Testis (tissue), 2 donors: ENCODE results near the gene PPP2R1B.

Experiments
- POLR2A ChIP-seq: fragments of 450-650 bp; IDR thresholded peaks from one replicate; pipeline ENCODE4 v1.6.1; 2017; ENCODE audit warnings: antibody characterized with exemption, mild to moderate bottlenecking, moderate library complexity
- TF ChIP-seq, protein P1 (sequence below), 3 experiments: fragments of 450-650 bp in 2 of 3; fragments of 200-600 bp in 1 of 3; sonication (generic) in 1 of 3; IDR thresholded peaks; one replicate each; pipeline ENCODE4 v1.5.1; 2016 to 2019; ENCODE audit warnings: antibody characterized with exemption in 3 of 3, mild to moderate bottlenecking in 2 of 3, moderate library complexity in 1 of 3

DNA sequence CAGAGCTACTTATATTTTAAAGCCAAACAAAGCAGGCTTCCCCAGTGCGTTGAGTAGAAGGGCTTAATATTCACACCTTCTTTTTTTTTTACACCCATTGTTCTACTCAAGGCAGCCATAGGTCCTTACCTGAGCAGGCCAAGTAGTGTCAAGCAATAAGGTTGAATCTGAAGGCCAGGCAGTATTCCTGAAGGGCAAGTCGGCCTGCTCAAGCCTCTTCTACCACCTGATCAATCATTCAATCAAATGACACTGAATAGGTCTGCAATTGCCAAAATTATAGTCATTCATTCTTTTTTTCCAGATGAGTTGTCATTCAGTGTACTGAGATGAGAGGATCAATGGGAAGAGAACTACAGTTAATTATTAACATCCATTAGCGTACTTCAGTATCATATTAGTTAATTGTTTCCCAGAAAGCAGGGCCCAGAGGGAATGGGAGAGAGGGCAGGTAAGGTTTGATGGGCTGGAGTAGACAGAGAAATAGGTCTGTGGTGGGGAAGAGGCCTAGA, 11.9 kb upstream of the PPP2R1B start:
- TF ChIP-seq, protein P1, sequence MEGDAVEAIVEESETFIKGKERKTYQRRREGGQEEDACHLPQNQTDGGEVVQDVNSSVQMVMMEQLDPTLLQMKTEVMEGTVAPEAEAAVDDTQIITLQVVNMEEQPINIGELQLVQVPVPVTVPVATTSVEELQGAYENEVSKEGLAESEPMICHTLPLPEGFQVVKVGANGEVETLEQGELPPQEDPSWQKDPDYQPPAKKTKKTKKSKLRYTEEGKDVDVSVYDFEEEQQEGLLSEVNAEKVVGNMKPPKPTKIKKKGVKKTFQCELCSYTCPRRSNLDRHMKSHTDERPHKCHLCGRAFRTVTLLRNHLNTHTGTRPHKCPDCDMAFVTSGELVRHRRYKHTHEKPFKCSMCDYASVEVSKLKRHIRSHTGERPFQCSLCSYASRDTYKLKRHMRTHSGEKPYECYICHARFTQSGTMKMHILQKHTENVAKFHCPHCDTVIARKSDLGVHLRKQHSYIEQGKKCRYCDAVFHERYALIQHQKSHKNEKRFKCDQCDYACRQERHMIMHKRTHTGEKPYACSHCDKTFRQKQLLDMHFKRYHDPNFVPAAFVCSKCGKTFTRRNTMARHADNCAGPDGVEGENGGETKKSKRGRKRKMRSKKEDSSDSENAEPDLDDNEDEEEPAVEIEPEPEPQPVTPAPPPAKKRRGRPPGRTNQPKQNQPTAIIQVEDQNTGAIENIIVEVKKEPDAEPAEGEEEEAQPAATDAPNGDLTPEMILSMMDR (IDR thresholded peaks at IDR 0.05) = no peak
- TF ChIP-seq POLR2A = no peak
